ENCODE results near the gene KRTAP3-2. TPM values are rescaled to one million over a fixed set of nuclear protein-coding genes. Genes with fewer than 3 reads are reported as not detected.

KRTAP3-2 gene
- total RNA-seq, 1 experiment from 2014 or later = not detected

DNA sequence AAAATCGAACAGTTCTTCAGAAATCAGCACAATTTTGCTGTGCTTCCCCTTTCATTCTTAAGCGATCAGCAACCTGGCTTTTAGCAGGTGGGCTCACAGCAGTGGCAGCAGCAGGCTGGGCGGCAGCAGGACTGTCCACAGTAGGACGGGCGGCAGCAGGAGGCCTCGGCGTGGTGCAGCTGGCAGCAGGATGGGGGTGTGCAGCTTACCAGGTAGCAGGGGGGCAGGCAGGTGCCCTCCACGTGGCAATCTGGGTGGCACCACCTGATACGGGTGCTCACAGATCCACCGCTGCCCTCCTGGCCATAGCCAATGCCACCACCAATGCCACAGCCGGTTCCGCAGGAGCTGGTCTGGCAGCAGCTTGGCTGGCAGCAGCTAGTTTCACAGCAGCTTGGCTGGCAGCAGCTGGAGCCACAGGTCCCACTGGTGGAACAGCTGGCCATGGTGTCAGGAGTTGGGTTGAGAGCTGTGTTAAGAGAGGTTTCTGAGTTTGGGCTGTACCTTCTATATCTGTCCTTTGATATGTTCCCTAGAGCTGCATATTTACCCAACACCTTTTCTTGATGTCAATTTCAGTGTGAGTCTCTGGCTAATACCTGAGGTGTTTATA is 30.0 kb upstream of the KRTAP3-2 start, which contains the start of gene KRTAP1-4:
KRTAP1-4 (minus strand) TSS at position 563 of the 613 bp plus-strand sequence; CDS start at position 446, 117 bp downstream.
- Histone ChIP-seq H3K79me2 (ENCODE audit: low read length) (no peaks in the 10 kb centered on the region), H3K4me1 (ENCODE audit: low read length) (no peaks in the 10 kb centered on the region), H3K4me2 (ENCODE audit: low read depth, low read length, poor library complexity, severe bottlenecking) (no peak within 1 kb of the TSS), H2AFZ (ENCODE audit: low read length) (no peak within 1 kb of the TSS), H3K9me3 (ENCODE audit: low read length) (no peaks in the 10 kb centered on the region), H3K9me2 (replicated peaks; ENCODE audit: insufficient read depth, low read length) (no peaks in the 10 kb centered on the region), H3K9ac (ENCODE audit: low read length) (no peak within 1 kb of the TSS), H3K4me3 (ENCODE audit: low read length) (no peak within 1 kb of the TSS), H3K27ac (ENCODE audit: low read length) (no peak within 1 kb of the TSS), H4K20me1 (ENCODE audit: insufficient read depth, low read depth, low read length) (no peaks in the 10 kb centered on the region), H3K36me3 (ENCODE audit: insufficient read depth, low read length) (no peaks in the 10 kb centered on the region), H3K27me3 (ENCODE audit: low read length) (no peaks in the 10 kb centered on the region)
- no peak for DNase-seq

DNA sequence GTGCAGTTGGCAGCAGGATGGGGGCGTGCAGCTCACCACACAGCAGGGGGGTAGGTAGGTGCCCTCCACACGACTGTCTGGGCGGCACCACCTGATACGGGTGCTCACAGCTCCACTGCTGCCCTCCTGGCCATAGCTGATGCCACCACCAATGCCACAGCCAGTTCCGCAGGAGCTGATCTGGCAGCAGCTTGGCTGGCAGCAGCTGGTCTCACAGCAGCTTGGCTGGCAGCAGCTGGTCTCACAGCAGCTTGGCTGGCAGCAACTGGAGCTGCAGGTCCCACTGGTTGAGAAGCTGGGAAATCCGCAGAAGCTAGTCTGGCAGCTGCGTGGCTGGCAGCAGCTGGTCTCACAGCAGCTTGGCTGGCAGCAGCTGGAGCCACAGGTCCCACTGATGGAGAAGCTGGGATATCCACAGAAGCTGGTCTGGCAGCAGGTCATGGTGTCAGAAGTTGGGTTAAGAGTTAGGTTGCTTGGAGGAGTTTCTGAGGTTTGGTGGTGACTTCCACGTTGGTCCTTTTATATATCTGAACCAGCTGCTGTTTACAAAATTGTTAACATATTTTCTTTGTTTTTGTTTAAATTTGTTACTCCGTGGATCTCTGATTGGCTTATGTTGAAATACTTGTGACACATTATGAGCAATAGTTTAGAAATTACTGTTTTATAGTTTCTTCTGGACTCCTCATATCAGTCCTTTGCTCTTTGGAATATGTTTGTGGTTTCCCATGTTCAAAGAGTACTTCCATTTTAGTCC is 27.2 kb upstream of the KRTAP3-2 start, which contains the start of gene KRTAP1-5:
KRTAP1-5 (minus strand) TSS at position 494 of the 757 bp plus-strand sequence; CDS start at position 441, 53 bp downstream.
- no peaks in the 10 kb centered on the region for H3K4me1 ChIP-seq (ENCODE audit: low read length)
- H3K27ac ChIP-seq (ENCODE audit: low read length) = no peak within 1 kb of the TSS
- H3K36me3 ChIP-seq (ENCODE audit: insufficient read depth, low read length) = no peaks in the 10 kb centered on the region
- H3K9ac ChIP-seq (ENCODE audit: low read length) = no peak within 1 kb of the TSS
- no peaks in the 10 kb centered on the region for H3K9me3 ChIP-seq (ENCODE audit: low read length)
- no peak for DNase-seq
- H3K9me2 ChIP-seq (replicated peaks; ENCODE audit: insufficient read depth, low read length) = no peaks in the 10 kb centered on the region
- no peak within 1 kb of the TSS for H3K4me2 ChIP-seq (ENCODE audit: low read depth, low read length, poor library complexity, severe bottlenecking)
- no peak within 1 kb of the TSS for H3K4me3 ChIP-seq (ENCODE audit: low read length)
- no peaks in the 10 kb centered on the region for H4K20me1 ChIP-seq (ENCODE audit: insufficient read depth, low read depth, low read length)
- no peaks in the 10 kb centered on the region for H3K79me2 ChIP-seq (ENCODE audit: low read length)
- H3K27me3 ChIP-seq (ENCODE audit: low read length) = no peaks in the 10 kb centered on the region
- no peak within 1 kb of the TSS for H2AFZ ChIP-seq (ENCODE audit: low read length)

DNA sequence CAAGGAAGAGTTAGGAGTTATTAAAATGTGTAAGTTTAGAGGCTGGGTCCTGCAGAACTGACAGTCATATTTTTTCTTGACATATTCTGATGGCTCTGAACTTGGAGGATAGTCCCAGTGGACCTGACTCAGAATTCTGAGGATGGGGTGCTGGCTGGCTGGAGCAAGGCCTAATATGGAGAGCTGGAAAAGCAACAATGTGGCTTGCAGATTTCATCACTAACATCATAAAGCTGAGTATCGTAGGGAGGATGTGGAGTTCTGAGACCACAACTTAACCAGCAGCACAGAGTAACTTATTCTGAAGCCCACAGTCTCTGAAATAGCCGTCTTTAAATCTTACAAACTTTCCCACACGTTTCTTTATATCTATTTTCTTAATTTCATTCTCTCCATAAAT is 25.0 kb upstream of the KRTAP3-2 start:
- no peak overlapping the region for H3K4me3 ChIP-seq (ENCODE audit: low read length)
- no peaks in the 10 kb centered on the region for H3K79me2 ChIP-seq (ENCODE audit: low read length)
- no peaks in the 10 kb centered on the region for H3K36me3 ChIP-seq (ENCODE audit: insufficient read depth, low read length)
- no peak overlapping the region for H3K27ac ChIP-seq (ENCODE audit: low read length)
- no peaks in the 10 kb centered on the region for H3K9me2 ChIP-seq (replicated peaks; ENCODE audit: insufficient read depth, low read length)
- no peak overlapping the region for H3K4me2 ChIP-seq (ENCODE audit: low read depth, low read length, poor library complexity, severe bottlenecking)
- no peaks in the 10 kb centered on the region for H3K27me3 ChIP-seq (ENCODE audit: low read length)
- no peaks in the 10 kb centered on the region for H4K20me1 ChIP-seq (ENCODE audit: insufficient read depth, low read depth, low read length)
- DNase-seq = no peak
- no peak overlapping the region for H3K9ac ChIP-seq (ENCODE audit: low read length)
- H3K9me3 ChIP-seq (ENCODE audit: low read length) = no peaks in the 10 kb centered on the region
- no peaks in the 10 kb centered on the region for H3K4me1 ChIP-seq (ENCODE audit: low read length)
- H2AFZ ChIP-seq (ENCODE audit: low read length) = no peak overlapping the region

DNA sequence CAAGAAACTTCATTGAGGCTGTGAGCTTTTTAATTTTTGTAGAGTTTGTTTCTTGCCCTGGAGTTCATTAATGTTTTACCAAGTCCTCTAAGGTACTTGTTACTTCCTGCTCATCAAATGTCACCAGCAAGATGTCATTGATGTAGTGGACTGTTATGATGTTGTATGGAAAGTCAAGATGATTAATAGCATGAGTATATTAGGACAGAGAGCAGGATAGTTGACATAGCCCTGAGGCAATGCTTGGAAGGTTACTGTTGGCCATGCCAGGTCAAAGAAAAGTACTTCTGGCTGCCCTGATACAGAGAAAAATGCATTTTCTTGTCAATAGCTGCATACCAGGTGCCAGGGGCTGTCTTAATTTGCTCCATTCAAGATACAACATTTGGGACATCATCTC is 20.6 kb upstream of the KRTAP3-2 start:
- Histone ChIP-seq H2AFZ (ENCODE audit: low read length) (no peak overlapping the region), H4K20me1 (ENCODE audit: insufficient read depth, low read depth, low read length) (no peaks in the 10 kb centered on the region), H3K4me1 (ENCODE audit: low read length) (no peaks in the 10 kb centered on the region), H3K27me3 (ENCODE audit: low read length) (no peaks in the 10 kb centered on the region), H3K9me2 (replicated peaks; ENCODE audit: insufficient read depth, low read length) (no peaks in the 10 kb centered on the region), H3K4me2 (ENCODE audit: low read depth, low read length, poor library complexity, severe bottlenecking) (no peak overlapping the region), H3K4me3 (ENCODE audit: low read length) (no peak overlapping the region), H3K36me3 (ENCODE audit: insufficient read depth, low read length) (no peaks in the 10 kb centered on the region), H3K27ac (ENCODE audit: low read length) (no peak overlapping the region), H3K9ac (ENCODE audit: low read length) (no peak overlapping the region), H3K9me3 (ENCODE audit: low read length) (no peaks in the 10 kb centered on the region), H3K79me2 (ENCODE audit: low read length) (no peaks in the 10 kb centered on the region)
- DNase-seq = no peak

DNA sequence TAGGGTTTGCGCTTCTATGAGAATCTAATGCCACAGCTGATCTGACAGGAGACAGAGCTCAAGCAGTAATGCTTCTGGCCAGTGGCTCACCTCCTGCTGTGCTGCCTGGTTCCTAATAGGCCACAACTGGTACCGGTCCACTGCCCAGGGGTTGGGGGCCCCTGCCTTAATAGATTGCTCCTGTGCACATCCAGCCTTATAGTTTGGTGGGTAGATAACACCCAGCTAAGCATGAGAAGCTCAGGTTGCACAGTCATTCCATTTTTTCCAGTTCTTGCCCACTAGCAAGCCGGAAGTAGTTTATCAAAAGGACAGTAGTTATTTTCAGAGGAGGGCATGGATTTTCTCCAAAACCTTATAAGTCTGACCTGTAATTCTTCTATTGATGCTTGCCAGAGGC is 19.7 kb upstream of the KRTAP3-2 start:
- DNase-seq = peak; percentile 11
- no peaks in the 10 kb centered on the region for H3K27me3 ChIP-seq (ENCODE audit: low read length)
- no peaks in the 10 kb centered on the region for H3K79me2 ChIP-seq (ENCODE audit: low read length)
- H3K36me3 ChIP-seq (ENCODE audit: insufficient read depth, low read length) = no peaks in the 10 kb centered on the region
- no peaks in the 10 kb centered on the region for H3K4me1 ChIP-seq (ENCODE audit: low read length)
- H3K9me2 ChIP-seq (replicated peaks; ENCODE audit: insufficient read depth, low read length) = no peaks in the 10 kb centered on the region
- H3K4me3 ChIP-seq (ENCODE audit: low read length) = no peak overlapping the region
- H3K4me2 ChIP-seq (ENCODE audit: low read depth, low read length, poor library complexity, severe bottlenecking) = no peak overlapping the region
- H2AFZ ChIP-seq (ENCODE audit: low read length) = no peak overlapping the region
- no peaks in the 10 kb centered on the region for H3K9me3 ChIP-seq (ENCODE audit: low read length)
- H3K9ac ChIP-seq (ENCODE audit: low read length) = no peak overlapping the region
- no peaks in the 10 kb centered on the region for H4K20me1 ChIP-seq (ENCODE audit: insufficient read depth, low read depth, low read length)
- no peak overlapping the region for H3K27ac ChIP-seq (ENCODE audit: low read length)

DNA sequence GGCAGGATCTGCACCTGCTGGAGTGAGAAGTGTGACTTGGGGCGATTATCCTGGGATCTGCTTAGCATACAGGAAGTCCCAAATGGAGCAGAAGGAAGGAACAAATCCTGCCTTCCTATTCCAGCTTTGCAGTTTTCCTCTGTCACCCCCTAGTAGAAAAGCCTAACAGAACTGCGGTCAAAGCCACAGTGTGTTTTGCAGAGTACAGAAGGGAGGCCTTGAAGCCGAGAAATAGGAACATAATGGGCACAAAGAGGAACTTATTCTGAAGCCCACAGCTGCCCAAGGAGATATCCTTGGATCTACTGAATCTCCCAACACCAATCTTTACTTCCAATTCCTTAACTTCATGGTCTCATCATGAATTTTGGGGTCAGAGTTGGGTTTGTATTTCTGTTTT is 18.8 kb upstream of the KRTAP3-2 start:
- Histone ChIP-seq H3K27ac (ENCODE audit: low read length) (no peak overlapping the region), H3K9ac (ENCODE audit: low read length) (no peak overlapping the region), H3K4me2 (ENCODE audit: low read depth, low read length, poor library complexity, severe bottlenecking) (no peak overlapping the region), H3K27me3 (ENCODE audit: low read length) (no peaks in the 10 kb centered on the region), H4K20me1 (ENCODE audit: insufficient read depth, low read depth, low read length) (no peaks in the 10 kb centered on the region), H3K4me3 (ENCODE audit: low read length) (no peak overlapping the region), H3K9me2 (replicated peaks; ENCODE audit: insufficient read depth, low read length) (no peaks in the 10 kb centered on the region), H3K36me3 (ENCODE audit: insufficient read depth, low read length) (no peaks in the 10 kb centered on the region), H3K9me3 (ENCODE audit: low read length) (no peaks in the 10 kb centered on the region), H3K4me1 (ENCODE audit: low read length) (no peaks in the 10 kb centered on the region), H3K79me2 (ENCODE audit: low read length) (no peaks in the 10 kb centered on the region), H2AFZ (ENCODE audit: low read length) (no peak overlapping the region)
- DNase-seq = peak; percentile 37

DNA sequence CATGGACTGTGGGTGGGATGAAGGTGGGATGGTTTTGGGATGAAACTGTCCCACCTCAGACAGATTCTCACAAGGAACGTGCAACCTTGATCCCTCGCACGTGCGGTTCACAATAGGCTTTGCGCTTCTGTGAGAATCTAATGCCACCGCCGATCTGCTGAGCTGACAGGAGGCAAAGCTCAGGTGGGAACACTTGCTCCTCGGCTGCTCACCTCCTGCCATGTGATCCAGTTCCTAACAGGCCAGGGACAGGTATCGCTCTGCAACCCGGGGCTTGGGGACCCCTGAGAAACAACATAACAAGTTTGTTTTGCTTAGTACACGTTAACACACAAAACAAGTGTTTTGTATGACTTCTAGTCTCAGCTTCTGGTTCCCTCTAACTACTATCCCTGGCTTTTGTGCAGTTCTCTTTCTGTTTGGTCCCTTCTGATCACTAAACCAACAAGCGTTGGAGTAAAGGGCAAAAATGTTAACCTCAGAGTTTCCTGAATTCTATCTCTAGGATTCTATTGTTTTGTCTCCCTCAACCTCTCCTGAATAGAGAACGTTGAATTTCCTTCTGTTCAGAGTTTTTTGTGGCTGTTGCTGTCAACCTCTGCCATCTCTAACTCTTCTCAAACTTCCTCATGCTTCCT is 17.0 kb upstream of the KRTAP3-2 start:
- H3K27ac ChIP-seq (ENCODE audit: low read length) = no peak overlapping the region
- no peaks in the 10 kb centered on the region for H3K4me1 ChIP-seq (ENCODE audit: low read length)
- no peaks in the 10 kb centered on the region for H3K9me2 ChIP-seq (replicated peaks; ENCODE audit: insufficient read depth, low read length)
- no peak overlapping the region for H2AFZ ChIP-seq (ENCODE audit: low read length)
- H3K79me2 ChIP-seq (ENCODE audit: low read length) = no peaks in the 10 kb centered on the region
- H3K4me3 ChIP-seq (ENCODE audit: low read length) = no peak overlapping the region
- H3K36me3 ChIP-seq (ENCODE audit: insufficient read depth, low read length) = no peaks in the 10 kb centered on the region
- no peak overlapping the region for H3K4me2 ChIP-seq (ENCODE audit: low read depth, low read length, poor library complexity, severe bottlenecking)
- H3K9me3 ChIP-seq (ENCODE audit: low read length) = no peaks in the 10 kb centered on the region
- H4K20me1 ChIP-seq (ENCODE audit: insufficient read depth, low read depth, low read length) = no peaks in the 10 kb centered on the region
- no peak overlapping the region for H3K9ac ChIP-seq (ENCODE audit: low read length)
- DNase-seq = no peak
- H3K27me3 ChIP-seq (ENCODE audit: low read length) = no peaks in the 10 kb centered on the region

DNA sequence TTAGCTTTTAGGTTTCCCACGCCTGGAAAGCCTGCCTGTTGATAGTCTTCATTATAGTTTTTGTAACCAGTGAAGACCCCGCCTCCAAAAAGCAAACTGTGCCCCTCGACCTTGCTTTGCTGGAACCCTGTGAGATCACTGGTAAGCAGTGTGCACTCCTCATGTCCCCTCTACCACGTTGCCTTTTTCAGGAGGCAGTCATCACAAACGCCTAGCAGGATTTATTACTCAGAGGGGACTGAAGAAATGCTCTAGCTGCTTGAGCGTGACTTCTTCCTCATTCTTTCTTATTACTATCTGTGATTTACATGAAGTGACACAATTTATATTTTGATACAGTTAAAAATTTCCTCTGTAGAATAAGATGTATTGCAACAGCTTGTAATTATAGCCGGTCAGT is 15.7 kb upstream of the KRTAP3-2 start:
- H3K79me2 ChIP-seq (ENCODE audit: low read length) = no peaks in the 10 kb centered on the region
- peak; percentile 41 for DNase-seq
- no peaks in the 10 kb centered on the region for H3K36me3 ChIP-seq (ENCODE audit: insufficient read depth, low read length)
- no peaks in the 10 kb centered on the region for H3K4me1 ChIP-seq (ENCODE audit: low read length)
- H4K20me1 ChIP-seq (ENCODE audit: insufficient read depth, low read depth, low read length) = no peaks in the 10 kb centered on the region
- H2AFZ ChIP-seq (ENCODE audit: low read length) = no peak overlapping the region
- no peaks in the 10 kb centered on the region for H3K9me2 ChIP-seq (replicated peaks; ENCODE audit: insufficient read depth, low read length)
- H3K4me2 ChIP-seq (ENCODE audit: low read depth, low read length, poor library complexity, severe bottlenecking) = no peak overlapping the region
- no peak overlapping the region for H3K9ac ChIP-seq (ENCODE audit: low read length)
- no peaks in the 10 kb centered on the region for H3K9me3 ChIP-seq (ENCODE audit: low read length)
- H3K27me3 ChIP-seq (ENCODE audit: low read length) = no peaks in the 10 kb centered on the region
- H3K4me3 ChIP-seq (ENCODE audit: low read length) = no peak overlapping the region
- no peak overlapping the region for H3K27ac ChIP-seq (ENCODE audit: low read length)

All from Karpas-422 (cell line).